ENCODE measurements around the gene CRIP1. TPM values are rescaled to one million over a fixed set of nuclear protein-coding genes. Genes with fewer than 3 reads are reported as not detected.

The CRIP1 gene
- total RNA-seq, 4 donors from 2014 or later = 10.0 to 41.8 (median 28.1) TPM

DNA sequence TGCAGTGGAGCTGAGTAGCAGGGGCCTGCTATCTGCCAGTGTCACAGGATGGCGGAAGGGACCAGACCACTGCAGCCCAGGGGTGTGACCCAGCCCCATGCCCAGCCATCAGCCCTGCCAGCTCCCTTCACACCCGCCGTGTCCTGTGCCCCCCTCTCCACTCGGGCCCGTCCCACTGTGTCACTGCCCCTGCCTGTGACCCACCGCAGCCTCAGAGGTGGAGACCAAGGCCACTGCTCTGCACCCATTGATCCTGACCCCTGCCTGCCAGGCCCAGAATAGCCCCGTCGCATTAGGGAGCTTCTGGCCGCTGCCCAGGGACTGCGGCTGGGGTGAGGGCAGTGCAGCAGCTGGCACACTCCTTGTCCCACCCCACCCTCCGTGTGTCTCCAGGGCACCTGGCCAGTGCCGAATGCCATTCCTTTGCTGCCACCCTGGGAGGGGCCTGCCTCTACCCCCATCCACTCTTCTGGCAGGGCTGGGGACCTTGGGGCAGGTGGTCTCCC lies 14.1 kb upstream of the CRIP1 start:
- TF ChIP-seq CTCF (IDR thresholded peaks at IDR 0.05; ENCODE audit: low read depth) = no peak

GRCh38 chr14:105473033-105473676 lies 13.5 kb upstream of the CRIP1 start:
- no peak for TF ChIP-seq CTCF (IDR thresholded peaks at IDR 0.05; ENCODE audit: low read depth)

- TF ChIP-seq CTCF (IDR thresholded peaks at IDR 0.05; ENCODE audit: low read depth) = no peak
Measured at GRCh38 chr14:105473677-105474482, 12.8 kb upstream of the CRIP1 start.

GRCh38 chr14:105474483-105475268 lies 12.0 kb upstream of the CRIP1 start, which contains the start of gene CRIP2:
Gene CRIP2, plus strand, starts transcription at chr14:105474821. Its CDS starts 42 bp downstream, at chr14:105474863.
- no peak for TF ChIP-seq CTCF (IDR thresholded peaks at IDR 0.05; ENCODE audit: low read depth)

DNA sequence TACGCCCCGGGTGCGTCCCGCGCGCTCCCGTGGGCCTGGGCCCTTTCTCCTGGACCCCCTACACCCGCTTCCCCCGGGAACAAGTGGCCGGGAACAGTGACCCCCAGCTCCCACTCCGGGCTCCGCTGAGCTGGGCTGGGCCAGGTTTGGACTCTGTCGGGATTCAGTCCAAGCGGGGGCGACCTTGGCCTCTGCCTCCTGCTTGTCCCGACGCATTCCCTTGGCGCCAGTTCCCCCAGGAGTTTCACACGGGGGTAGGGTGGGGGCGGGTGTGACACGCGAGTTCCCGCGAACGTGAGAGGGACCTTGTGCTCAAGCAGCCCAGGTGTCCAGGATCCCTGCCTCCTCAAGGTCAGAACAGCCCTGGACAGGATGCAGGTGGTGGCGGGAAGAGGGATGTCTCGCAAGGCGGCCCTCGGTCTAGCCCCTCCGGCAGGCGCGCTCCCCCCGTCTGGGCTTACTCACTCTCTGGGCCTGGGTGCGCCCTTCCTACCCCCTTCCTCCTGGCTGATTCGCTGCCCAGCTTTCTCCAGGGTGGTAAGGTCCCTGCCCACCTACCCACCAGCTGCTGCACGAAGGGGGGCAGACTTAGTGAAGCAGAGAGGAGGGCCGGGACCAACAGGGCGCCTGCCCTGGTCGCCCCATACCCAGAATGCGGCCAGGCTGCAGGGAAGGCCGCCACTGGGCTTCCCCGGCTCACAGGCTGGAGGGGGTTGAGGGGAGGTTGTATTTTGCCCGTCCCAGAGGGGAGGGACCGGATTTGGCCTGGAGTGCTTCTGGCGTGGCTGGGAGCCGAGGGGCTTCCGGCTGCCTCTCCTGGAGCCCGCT lies 11.2 kb upstream of the CRIP1 start:
- no peak for TF ChIP-seq CTCF (IDR thresholded peaks at IDR 0.05; ENCODE audit: low read depth)

- no peak for TF ChIP-seq CTCF (IDR thresholded peaks at IDR 0.05; ENCODE audit: low read depth)
Measured at GRCh38 chr14:105476097-105476830, 10.4 kb upstream of the CRIP1 start.
